ENCODE measurements around the gene CASK. TPM values are rescaled to one million over a fixed set of nuclear protein-coding genes. Genes with fewer than 3 reads are reported as not detected.
"Not testable (repeated sequence)": the region's sequence is repeated elsewhere in the genome, so short reads cannot be mapped to it uniquely, and the experiment has no call there.

Gene CASK
- total RNA-seq, 1 experiment from 2014 or later: 29.4 TPM

DNA sequence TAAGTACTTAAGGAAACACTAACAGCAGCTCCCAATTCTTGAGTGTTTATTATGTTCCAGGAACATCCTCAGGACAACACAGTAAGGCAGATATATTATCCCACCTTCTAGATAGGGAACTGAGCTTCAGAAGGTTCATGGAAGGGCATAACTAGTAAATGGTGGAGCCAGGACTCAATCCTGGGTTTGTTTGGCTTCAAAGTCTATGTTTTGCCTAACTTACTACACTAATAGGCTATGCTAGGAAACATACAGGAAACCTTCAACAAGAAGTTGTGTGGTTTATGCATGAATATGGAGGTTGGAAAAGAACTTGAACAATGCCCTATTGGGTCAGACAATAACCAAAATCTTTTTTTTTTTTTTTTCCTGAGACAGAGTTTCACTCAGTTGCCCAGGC is 307.1 kb downstream of the CASK start:
- Histone ChIP-seq H3K36me3 (ENCODE audit: low read depth) (no peaks in the 10 kb centered on the region), H3K4me2 (no peak overlapping the region), H3K27me3 (ENCODE audit: insufficient read depth, low read depth) (no peaks in the 10 kb centered on the region), H4K20me1 (ENCODE audit: insufficient read depth) (no peaks in the 10 kb centered on the region), H3K4me3 (no peak overlapping the region), H3K9me3 (ENCODE audit: insufficient read depth, low read depth) (no peaks in the 10 kb centered on the region), H3K27ac (no peak overlapping the region), H3F3A (ENCODE audit: insufficient read depth, low read depth) (no peaks in the 10 kb centered on the region), H3K9me2 (ENCODE audit: insufficient read depth) (no peaks in the 10 kb centered on the region), H3K4me1 (replicated peaks; ENCODE audit: insufficient read depth) (no peaks in the 10 kb centered on the region), H3K79me2 (ENCODE audit: low read depth) (no peaks in the 10 kb centered on the region), H2AFZ (no peak overlapping the region)
- ChIA-PET CTCF (no interaction called here), POLR2A (ENCODE audit: unreplicated experiment) (no interaction called here)
- TF ChIP-seq EZH2 (IDR thresholded peaks at IDR 0.05; ENCODE audit: low read depth): no peak
- TF ChIP-seq, protein P1, sequence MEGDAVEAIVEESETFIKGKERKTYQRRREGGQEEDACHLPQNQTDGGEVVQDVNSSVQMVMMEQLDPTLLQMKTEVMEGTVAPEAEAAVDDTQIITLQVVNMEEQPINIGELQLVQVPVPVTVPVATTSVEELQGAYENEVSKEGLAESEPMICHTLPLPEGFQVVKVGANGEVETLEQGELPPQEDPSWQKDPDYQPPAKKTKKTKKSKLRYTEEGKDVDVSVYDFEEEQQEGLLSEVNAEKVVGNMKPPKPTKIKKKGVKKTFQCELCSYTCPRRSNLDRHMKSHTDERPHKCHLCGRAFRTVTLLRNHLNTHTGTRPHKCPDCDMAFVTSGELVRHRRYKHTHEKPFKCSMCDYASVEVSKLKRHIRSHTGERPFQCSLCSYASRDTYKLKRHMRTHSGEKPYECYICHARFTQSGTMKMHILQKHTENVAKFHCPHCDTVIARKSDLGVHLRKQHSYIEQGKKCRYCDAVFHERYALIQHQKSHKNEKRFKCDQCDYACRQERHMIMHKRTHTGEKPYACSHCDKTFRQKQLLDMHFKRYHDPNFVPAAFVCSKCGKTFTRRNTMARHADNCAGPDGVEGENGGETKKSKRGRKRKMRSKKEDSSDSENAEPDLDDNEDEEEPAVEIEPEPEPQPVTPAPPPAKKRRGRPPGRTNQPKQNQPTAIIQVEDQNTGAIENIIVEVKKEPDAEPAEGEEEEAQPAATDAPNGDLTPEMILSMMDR (conservative IDR thresholded peaks at IDR 0.05): no peak
- DNase-seq: no peak
- no TSS peak for BruUV-seq (replicated peaks)
- intact Hi-C loops (cut with micrococcal nuclease; ENCODE audit: unreplicated experiment): no loop called here

DNA sequence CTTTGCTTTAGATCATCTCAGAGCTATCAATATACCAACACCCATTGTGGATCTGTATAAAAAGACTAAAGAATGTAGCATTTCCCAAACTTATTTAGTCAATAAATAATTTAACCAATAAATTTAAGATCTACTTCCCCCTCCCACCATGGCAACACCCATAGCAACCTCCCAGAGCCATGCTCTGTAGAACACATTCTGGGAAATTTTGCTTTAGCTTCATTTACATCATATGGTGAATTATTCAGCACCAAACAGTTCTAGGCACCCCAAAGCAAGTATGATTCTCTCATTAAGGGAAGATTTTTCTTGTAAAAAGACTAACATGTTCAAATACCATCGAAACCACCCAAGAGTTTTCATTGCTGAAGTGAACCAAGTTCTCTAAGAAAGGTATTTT is 315.1 kb downstream of the CASK start:
- Histone ChIP-seq H3K79me2 (ENCODE audit: low read depth) (no peaks in the 10 kb centered on the region), H3K36me3 (ENCODE audit: low read depth) (no peaks in the 10 kb centered on the region), H4K20me1 (ENCODE audit: insufficient read depth) (no peaks in the 10 kb centered on the region), H3K27me3 (ENCODE audit: insufficient read depth, low read depth) (no peaks in the 10 kb centered on the region), H3K4me2 (no peak overlapping the region), H2AFZ (no peak overlapping the region), H3K4me1 (replicated peaks; ENCODE audit: insufficient read depth) (no peaks in the 10 kb centered on the region), H3F3A (ENCODE audit: insufficient read depth, low read depth) (no peaks in the 10 kb centered on the region), H3K9me2 (ENCODE audit: insufficient read depth) (no peaks in the 10 kb centered on the region), H3K4me3 (no peak overlapping the region), H3K27ac (no peak overlapping the region), H3K9me3 (ENCODE audit: insufficient read depth, low read depth) (no peaks in the 10 kb centered on the region)
- no peak for TF ChIP-seq EZH2 (IDR thresholded peaks at IDR 0.05; ENCODE audit: low read depth)
- TF ChIP-seq, protein P1 (conservative IDR thresholded peaks at IDR 0.05): no peak
- no TSS peak for BruUV-seq (replicated peaks)
- intact Hi-C loops (cut with micrococcal nuclease; ENCODE audit: unreplicated experiment): no loop called here
- POLR2A ChIA-PET (ENCODE audit: unreplicated experiment): no interaction called here
- DNase-seq: no peak
- CTCF ChIA-PET: no interaction called here

DNA sequence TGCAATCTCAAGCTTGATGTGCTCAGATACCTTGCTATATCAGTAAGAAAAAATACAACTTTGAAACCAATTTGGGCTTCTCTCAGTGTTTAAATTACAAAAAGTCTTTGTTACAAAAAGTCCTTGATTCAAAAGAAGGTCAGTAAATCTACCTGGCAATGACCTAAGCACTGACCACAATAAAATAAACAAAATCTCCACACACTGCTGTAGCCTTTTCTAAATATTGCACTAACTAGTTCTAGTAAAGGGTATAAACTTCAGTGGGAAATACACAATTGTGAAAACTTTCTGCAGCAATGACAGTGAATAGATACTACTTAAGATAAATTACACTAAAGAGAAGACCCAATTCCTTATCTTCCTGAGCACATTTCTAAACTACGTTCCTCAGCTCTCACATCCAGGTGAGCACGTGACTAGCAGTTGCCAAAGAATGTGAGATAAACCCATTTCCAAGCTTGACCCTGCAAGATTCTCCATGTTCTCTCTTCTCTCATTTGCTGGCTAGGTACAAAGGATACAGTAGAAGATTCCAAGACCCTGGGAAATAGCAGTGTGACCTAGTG is 316.0 kb downstream of the CASK start:
- H3F3A ChIP-seq (ENCODE audit: insufficient read depth, low read depth): no peaks in the 10 kb centered on the region
- H3K27ac ChIP-seq: no peak overlapping the region
- no peaks in the 10 kb centered on the region for H3K9me2 ChIP-seq (ENCODE audit: insufficient read depth)
- H3K4me2 ChIP-seq: no peak overlapping the region
- H4K20me1 ChIP-seq (ENCODE audit: insufficient read depth): no peaks in the 10 kb centered on the region
- no peak for TF ChIP-seq EZH2 (IDR thresholded peaks at IDR 0.05; ENCODE audit: low read depth)
- no peak overlapping the region for H2AFZ ChIP-seq
- CTCF ChIA-PET: no interaction called here
- BruUV-seq (replicated peaks): no TSS peak
- intact Hi-C loops (cut with micrococcal nuclease; ENCODE audit: unreplicated experiment): no loop called here
- H3K9me3 ChIP-seq (ENCODE audit: insufficient read depth, low read depth): no peaks in the 10 kb centered on the region
- H3K36me3 ChIP-seq (ENCODE audit: low read depth): no peaks in the 10 kb centered on the region
- no peaks in the 10 kb centered on the region for H3K79me2 ChIP-seq (ENCODE audit: low read depth)
- POLR2A ChIA-PET (ENCODE audit: unreplicated experiment): no interaction called here
- no peaks in the 10 kb centered on the region for H3K4me1 ChIP-seq (replicated peaks; ENCODE audit: insufficient read depth)
- no peaks in the 10 kb centered on the region for H3K27me3 ChIP-seq (ENCODE audit: insufficient read depth, low read depth)
- DNase-seq: no peak
- no peak overlapping the region for H3K4me3 ChIP-seq

DNA sequence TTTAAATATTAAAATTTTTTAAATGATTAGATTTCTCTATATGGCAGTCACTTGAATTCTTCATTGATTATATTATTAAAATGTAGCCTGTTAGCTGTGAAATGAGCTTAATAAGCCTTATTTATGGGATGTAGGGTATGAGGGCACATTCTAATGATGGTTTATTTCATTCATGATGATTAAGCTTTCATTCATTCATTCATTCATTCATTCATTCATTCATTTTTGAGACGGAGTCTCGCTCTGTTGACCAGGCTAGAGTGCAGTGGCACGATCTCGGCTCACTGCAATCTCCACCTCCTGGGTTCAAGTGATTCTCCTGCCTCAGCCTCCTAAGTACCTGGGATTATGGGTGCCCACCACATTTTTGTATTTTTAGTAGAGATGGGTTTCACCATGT is 317.3 kb downstream of the CASK start:
- CTCF ChIA-PET; H4K20me1 ChIP-seq (ENCODE audit: insufficient read depth); H3K27ac ChIP-seq; POLR2A ChIA-PET (ENCODE audit: unreplicated experiment); H3K9me3 ChIP-seq (ENCODE audit: insufficient read depth, low read depth); H3K4me1 ChIP-seq (replicated peaks; ENCODE audit: insufficient read depth); H3F3A ChIP-seq (ENCODE audit: insufficient read depth, low read depth); H3K27me3 ChIP-seq (ENCODE audit: insufficient read depth, low read depth); H3K4me3 ChIP-seq; H2AFZ ChIP-seq; H3K4me2 ChIP-seq; BruUV-seq (replicated peaks); H3K9me2 ChIP-seq (ENCODE audit: insufficient read depth); DNase-seq; intact Hi-C loops (cut with micrococcal nuclease; ENCODE audit: unreplicated experiment); H3K79me2 ChIP-seq (ENCODE audit: low read depth); H3K36me3 ChIP-seq (ENCODE audit: low read depth): not testable (repeated sequence)

All from PC-9 (cell line).